GOT3 (cell line): ENCODE measurements around the gene CYP2F1.
"Not testable (repeated sequence)": the region's sequence is repeated elsewhere in the genome, so short reads cannot be mapped to it uniquely, and the experiment has no call there.

Source experiments
- DNase-seq: peaks from one replicate; lab custom pipeline; 2025; ENCODE audit warnings: mixed read lengths; lab: John Stamatoyannopoulos, UW

The CYP2F1 gene, protein sequence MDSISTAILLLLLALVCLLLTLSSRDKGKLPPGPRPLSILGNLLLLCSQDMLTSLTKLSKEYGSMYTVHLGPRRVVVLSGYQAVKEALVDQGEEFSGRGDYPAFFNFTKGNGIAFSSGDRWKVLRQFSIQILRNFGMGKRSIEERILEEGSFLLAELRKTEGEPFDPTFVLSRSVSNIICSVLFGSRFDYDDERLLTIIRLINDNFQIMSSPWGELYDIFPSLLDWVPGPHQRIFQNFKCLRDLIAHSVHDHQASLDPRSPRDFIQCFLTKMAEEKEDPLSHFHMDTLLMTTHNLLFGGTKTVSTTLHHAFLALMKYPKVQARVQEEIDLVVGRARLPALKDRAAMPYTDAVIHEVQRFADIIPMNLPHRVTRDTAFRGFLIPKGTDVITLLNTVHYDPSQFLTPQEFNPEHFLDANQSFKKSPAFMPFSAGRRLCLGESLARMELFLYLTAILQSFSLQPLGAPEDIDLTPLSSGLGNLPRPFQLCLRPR

GRCh38 chr19:41114132-41114531 is at the start of gene CYP2F1:
Gene CYP2F1, plus strand, starts transcription at chr19:41114432. Its CDS starts 1,757 bp downstream, at chr19:41116189.
- no peak for DNase-seq

DNA sequence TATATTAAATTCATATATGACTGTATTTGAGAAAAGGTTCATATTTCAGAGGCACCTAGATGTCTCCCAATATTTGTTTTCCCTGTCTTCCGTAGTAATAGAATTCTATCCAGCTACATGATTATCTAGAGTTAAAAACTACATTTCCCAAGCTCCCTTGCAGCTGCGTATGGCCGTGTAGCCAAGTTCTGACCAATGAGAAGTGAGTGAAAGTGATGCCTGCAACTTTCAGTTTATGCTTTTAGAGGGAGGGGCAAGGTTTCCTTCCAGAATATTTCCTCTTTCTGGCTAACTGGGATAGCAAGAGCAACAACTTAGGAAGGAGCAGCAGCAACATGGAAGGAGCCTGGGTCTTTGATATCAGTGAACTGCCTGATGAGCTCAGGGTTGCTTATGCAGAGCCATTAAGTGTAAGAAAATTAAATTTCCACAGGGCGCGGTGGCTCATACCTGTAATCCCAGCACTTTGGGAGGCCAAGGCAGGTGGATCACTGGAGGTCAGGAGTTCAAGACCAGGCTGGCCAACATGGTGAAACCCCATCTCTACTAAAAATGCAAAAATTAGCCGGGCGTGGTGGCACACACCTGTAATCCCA is 49.2 kb upstream of the CYP2F1 start:
- DNase-seq: no peak

DNA sequence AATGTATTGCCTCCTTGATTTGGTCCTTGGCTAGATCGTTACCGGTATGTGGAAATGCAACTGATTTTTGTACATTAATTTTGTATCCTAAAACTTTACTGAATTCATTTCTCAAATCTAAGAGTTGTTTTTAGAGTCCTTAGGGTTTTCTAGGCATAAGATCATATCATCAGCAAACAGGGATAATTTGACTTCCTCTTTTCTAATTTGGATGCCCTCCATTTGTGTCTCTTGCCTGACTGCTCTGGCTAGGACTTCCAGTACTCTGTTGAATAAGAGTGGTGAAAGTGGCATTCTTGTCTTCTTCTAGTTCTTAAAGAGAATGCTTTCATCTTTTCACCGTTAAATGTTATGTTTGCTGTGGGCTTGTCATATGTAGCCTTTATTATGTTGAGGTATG is 37.9 kb upstream of the CYP2F1 start:
- no peak for DNase-seq

DNA sequence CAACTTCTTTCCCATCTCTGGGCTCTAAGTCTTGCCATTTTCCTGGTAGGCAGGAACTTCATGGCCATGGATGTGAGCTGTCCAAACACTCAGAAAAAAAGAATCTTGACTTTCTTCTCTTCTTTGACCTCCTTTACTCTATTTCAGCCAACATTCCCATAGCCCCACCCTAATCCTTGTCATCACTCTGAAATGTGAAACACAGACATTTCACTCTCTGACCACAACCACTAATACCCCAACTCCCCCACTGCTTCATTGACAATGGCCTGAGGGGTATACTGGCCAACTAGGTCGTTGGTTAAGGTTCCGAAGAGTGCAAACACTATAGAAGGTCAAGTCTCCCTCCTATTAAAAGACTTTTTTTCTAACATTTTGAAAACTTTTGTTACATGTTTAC is 30.7 kb upstream of the CYP2F1 start:
- DNase-seq: no peak

- DNase-seq: no peak
Measured at GRCh38 chr19:41085748-41086415, 28.4 kb upstream of the CYP2F1 start.

GRCh38 chr19:41088151-41088550 is 26.1 kb upstream of the CYP2F1 start, which contains the start of gene CYP2A13:
Gene CYP2A13, plus strand, starts transcription at chr19:41088451. Its CDS starts 21 bp downstream, at chr19:41088472.
- DNase-seq: no peak

GRCh38 chr19:41089959-41090358 is 24.3 kb upstream of the CYP2F1 start:
- DNase-seq: no peak

GRCh38 chr19:41095703-41096102 is 18.5 kb upstream of the CYP2F1 start:
- DNase-seq: no peak

DNA sequence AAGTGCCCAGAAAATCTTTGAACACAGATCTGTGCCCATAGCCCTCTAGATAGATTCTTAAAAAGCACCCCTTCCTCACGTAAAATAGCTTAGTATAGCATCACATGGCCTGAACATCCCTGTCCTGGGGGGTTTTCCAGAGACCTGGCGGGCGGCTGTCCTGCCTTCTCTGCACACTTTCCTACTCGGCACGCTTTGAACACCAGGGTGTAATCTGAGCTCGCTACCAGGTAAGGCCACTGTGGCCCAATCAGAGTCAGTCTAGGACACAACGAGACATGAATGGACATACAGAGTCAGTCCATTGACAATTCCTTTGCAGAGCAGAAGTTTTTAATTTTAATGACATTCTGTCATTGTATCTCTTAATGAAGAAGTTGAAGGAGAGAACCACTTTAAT is 17.9 kb upstream of the CYP2F1 start:
- no peak for DNase-seq

DNA sequence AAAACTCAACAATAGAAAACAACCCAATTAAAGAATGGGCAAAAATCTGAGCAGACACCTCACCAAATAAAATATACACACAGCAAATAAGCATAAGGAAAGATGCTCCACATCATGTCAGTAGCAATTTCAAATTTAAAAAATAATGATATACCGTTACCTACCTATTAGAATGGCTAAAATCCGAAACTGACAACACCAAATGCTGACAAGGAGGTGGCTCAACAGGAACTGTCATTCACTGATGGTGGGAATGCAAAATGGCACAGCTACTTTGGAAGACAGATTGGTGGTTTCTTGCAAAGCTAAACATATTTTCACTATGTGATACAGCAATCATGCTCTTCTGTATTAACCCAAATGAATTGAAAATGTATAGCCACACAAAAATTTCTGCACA is 16.9 kb upstream of the CYP2F1 start:
- no peak for DNase-seq

- no peak for DNase-seq
Measured at GRCh38 chr19:41098762-41099161, 15.5 kb upstream of the CYP2F1 start.

- DNase-seq: not testable (repeated sequence)
Measured at GRCh38 chr19:41102210-41102609, 12.0 kb upstream of the CYP2F1 start.

GRCh38 chr19:41106177-41106576 is 8.1 kb upstream of the CYP2F1 start:
- DNase-seq: no peak

- no peak for DNase-seq
Measured at GRCh38 chr19:41111296-41111695, 2.9 kb upstream of the CYP2F1 start.

- no peak for DNase-seq
Measured at GRCh38 chr19:41111750-41112295, 2.4 kb upstream of the CYP2F1 start.

DNA sequence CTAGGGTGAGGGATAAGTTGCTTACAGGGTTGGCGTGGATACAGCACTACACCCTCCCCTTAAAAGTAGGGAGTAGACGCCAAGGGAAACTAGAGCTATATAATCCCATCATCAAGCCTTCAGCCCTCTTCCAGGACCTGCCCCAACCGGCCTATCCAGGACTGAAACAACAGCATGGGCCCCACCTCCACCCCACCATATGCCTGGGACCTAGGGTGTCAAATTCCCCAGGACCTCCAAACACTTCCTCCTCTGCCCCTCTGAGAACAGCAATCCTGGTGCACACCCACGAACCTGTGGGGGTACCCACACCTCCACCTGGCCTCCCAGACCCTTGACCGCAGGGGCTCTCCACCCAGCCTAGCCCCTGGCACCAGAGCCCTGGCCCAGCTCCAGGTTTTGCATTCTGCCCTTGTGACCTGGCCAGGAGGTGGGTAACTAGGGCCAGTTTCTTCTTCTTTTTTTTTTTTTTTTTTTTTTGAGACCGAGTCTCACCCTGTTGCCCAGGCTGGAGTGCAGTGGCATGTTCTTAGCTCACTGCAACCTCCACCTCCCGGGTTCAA is 1.4 kb upstream of the CYP2F1 start:
- DNase-seq: no peak

GRCh38 chr19:41116261-41116660 is 2.0 kb downstream of the CYP2F1 start:
- no peak for DNase-seq

DNA sequence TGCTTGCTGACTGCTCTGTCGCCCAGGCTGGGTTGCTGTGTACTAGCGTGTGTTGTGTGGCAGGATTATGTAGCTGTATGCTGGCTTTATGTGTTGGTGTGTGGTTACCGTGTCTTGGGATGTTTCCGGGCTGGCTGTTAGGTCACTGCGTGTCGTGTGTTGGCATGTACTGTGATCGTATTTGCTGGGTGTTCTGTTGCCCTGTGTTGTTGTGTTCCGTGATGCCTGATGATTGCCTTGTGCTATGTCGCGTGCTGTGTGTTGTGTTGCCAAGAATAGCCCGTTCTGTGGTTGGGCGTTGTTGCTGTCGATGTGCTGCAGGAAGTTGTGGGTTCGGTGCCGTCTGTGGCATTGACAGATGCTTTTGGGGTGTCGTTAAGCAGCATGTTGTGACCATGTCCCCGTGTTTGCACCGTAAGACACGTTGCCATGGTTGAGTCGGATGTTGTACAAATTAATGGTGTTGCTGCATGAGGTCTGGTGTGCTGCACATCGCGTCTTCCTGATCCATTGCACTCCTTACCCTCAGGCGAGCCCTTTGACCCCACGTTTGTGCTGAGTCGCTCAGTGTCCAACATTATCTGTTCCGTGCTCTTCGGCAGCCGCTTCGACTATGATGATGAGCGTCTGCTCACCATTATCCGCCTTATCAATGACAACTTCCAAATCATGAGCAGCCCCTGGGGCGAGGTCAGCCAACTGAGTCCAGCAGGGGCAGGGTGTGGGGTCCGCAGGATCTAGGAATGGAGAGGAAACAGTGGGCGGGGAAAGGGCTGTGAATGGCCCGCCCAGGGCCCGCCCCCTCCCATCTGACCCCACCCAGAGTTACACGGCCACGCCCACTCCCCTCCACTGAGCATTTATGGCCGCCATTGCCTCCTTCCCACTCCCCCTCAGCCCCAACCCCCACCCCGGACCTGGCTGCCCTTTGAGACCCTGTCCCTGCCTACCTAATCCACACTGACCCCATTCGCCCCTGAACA is 7.0 kb downstream of the CYP2F1 start:
- not testable (repeated sequence) for DNase-seq

GRCh38 chr19:41122846-41123245 is 8.6 kb downstream of the CYP2F1 start:
- not testable (repeated sequence) for DNase-seq

GRCh38 chr19:41123716-41124294 is 9.6 kb downstream of the CYP2F1 start:
- no peak for DNase-seq
